ENCODE measurements around the gene MXI1.
"Not testable (repeated sequence)": the region's sequence is repeated elsewhere in the genome, so short reads cannot be mapped to it uniquely, and the experiment has no call there.

The MXI1 gene

GRCh38 chr10:110184398-110184797 lies 23.0 kb upstream of the MXI1 start:
- no peak for DNase-seq

GRCh38 chr10:110185646-110186182 lies 21.7 kb upstream of the MXI1 start:
- DNase-seq, result not testable (repeated sequence)

DNA sequence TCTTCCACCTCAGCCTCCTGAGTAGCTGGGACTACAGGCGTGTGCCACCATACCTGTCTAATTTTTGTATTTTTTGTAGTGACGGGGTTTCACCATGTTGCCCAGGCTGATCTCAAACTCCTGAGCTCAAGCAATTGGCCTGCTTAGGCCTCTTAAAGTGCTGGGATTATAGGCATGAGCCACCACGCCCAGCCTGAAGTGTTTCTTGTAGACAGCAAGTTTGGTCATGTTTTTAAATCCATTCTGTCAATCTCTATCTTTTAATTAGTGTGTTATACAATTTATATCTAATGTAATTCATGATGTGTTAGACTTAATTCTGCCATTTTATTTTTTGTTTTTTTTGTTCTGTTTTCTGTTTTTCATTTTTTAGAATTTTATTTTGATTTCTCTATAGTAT lies 17.2 kb upstream of the MXI1 start:
- DNase-seq, result no peak

- DNase-seq, result peak; percentile 72
These were observed 14.9 kb upstream of the MXI1 start for GRCh38 chr10:110192552-110192951.

DNA sequence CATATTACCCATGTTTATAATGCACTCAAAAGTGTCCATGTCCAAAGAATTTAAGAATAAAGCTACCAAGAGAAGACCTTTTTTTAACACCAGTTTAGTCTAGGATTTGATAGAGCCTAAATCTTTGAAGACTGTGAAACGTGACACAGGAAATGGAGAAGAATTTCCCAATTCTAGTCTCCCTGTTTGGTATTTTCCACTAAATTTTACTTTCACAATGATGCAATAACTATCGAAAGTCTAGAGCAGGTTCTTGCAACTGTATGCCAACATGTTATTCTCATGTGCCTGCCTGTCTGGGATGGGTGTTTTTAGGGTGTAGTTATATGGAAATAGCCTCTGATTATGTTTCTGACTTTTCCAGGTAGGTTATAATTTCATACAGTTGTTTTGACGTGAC lies 6.9 kb upstream of the MXI1 start:
- no peak for DNase-seq

DNA sequence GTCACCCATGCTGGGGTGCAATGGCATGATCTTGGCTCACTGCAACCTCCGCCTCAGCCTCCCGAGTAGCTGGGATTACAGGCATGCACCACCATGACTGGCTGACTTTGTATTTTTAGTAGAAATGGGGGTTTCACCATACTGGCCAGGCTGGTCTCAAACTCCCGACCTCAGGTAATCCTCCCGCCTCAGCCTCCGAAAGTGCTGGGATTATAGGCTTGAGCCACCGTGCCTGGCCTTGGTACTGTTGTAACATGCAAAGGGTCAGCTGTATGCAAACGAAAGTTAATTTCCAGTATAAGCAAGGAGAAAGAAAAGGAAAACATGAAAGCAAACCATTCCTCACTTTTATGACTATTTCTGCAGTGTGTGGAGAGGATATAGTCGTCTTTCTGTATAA lies 6.4 kb upstream of the MXI1 start:
- not testable (repeated sequence) for DNase-seq

DNA sequence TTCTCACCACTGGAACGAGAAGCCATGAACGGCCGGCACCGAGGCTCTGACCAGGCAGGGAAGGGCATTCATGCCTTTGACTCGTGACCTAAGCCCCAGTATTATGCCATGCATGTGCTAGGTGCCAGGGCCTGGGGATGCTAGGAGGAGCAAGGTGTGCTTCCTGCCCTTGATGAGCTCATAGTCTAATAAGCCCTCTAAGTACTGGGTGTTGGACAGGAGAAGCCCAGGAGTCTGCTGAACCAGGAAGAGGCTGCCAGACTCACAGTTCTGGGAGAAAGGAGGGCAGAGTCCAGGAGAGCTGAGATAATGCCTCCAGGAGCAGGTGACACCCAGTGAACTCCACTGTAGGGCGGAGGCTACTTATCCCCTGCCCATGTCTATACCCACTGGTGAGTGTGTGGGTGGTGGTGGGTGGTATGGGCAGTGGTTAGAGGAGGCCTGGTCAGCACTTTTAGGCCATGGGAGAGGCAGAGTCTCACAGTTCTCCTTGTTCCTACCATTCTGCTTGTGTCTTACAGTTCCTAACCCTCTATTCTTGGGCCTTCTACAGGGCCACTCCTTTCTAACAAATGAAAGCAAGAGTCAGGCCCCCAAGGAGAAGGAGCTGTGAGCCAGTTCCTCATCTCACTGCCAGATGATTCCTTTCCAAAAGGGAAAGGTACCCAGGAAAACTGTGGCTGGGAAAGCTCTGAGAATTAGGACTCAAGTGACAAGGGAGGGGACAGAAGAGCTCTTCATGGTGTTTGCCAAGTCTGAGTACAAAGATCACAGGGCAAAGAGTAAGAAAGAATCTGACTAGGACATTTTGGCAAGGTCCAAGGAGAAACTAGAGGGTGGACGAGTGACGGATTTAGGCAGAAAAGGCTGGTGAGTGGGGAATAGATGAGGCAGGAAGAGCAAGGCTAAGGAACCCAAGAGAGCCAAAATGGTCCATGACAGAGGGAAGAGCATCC lies 3.6 kb upstream of the MXI1 start:
- DNase-seq, result no peak

GRCh38 chr10:110205051-110205675 lies 2.2 kb upstream of the MXI1 start:
- DNase-seq, result no peak

DNA sequence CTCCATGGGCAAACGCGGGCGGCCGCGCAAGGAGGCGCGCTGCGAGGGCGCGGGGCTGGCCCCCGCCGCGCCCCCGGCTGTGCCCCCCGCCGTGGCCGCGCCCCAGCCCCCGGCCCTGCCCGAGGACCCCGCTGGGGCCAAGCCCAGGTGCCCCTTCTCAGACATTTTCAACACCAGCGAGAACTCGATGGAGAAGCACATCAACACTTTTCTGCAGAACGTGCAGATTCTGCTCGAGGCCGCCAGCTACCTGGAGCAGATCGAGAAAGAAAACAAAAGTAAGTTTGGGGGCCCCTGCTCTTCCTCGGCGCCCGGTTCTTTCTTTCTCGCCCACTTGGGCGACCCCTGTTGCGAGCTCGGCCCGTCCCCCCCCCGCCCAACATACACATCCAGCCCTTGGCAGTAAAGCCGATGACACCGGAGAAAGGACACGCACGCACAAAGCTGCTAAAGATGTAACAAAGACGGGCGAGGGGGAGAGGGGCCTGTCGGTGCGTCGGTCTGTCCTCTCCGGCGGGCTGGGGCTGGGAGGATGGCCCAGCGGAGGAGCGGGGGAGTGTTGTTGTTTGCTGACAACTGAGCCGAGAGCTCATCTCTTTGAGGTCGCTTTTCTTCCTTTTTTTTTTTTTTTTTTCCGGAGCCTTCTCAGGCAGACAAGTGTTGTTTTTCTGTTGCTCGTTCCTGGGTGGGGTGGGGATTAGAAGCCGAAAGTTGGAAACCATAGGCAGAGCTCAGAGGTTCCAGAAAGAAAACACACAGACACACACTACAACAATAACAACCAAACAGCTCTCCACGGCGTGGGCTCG lies 604 bp downstream of the MXI1 start:
- DNase-seq, result peak; percentile 53

GRCh38 chr10:110208614-110209453 lies 1.4 kb downstream of the MXI1 start:
- DNase-seq, result peak; percentile 77

GRCh38 chr10:110209454-110209925 lies 2.1 kb downstream of the MXI1 start:
- DNase-seq, result peak; percentile 65

DNA sequence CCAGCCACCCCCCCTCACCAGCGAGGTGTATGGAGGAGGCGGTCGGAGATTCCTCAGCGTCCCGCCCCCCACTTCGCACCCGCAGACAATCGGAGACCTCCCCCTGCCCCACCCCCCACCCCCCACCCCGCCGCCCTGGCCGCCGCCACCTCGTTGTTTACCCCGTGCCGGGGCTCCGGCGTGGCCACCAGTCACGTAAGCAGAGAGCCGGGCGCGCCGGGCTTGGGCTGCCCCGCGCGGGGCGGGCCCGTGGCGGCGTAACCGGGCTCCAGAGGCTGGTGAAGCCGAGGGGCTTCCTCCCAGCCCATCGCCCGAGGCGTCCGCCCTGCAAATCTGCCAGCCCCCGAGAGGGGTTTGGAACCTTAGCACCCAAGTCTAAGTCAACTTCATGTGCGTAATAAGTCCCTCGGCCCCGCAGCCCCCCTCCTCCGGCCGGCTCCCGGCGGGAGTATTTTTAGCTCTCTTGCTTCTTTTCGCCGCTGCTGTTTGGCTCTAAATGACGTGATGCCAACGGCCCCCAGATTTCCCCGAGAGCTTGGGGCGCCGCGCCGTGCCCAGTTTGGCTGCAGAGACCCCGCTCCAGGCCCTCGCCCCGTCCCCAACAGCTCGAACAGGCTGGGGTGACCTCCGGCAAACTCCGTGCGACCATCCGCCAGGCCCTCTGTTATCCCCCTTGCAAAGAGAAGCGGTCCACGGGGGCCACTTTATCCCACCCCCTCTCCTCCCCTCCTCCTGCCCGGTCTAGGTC lies 2.7 kb downstream of the MXI1 start:
- peak; percentile 46 for DNase-seq

DNA sequence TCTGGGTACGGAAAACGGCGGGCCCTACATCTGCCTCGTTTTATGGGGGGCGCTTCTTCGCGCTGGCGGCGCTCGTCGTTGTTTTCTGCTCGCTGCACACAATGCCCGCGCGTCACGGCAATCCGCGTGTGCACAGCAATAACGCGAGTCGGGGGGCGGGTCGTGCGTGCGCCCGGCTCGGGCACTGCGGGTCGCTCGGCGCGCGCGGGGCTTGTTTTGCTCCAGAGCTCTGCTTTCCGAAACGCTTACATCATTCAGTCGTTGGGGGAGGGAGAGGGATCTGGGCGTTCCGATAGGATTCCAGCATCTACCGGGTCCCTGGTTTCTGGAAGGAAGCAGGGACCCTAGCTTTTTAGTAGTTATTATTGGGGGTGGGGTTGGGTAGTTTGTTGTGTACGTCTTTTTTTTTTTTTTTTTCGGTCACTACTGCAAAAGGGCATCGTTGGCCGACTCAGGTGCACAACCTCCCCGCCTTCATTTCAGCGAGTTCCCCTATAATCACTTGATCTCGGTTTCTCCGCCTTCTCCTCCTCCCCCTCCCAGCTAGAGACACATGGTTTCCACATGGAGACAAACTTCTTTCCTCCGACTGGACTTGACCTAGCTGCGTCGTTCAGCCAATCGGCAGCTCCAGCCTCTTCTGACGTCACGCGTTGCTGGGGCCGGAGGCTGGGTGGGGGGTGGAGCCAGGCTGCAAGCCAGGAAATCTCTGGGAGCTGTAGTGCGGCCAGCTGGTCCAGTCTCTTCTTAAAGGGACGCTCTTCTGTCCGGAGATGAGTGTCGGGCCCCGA lies 3.5 kb downstream of the MXI1 start:
- DNase-seq, result peak; percentile 98

DNA sequence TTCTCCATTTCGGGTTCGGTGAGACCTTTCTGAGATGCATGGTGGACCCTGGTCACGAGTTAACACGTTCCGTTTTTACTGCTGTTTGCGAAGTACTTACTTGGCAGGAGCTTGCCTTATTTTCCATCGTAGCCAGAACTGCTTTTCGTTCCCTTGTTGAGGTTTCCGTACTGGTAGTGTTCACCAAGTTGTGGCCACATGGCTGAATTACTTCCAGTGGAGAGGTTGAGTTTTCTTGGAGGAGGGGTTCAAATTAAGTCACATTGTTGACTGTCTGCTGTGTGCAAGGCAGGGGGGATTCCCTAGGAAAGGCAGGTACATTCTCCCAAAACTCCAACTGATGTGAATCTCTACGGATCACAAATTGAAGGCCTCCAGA lies 4.0 kb downstream of the MXI1 start:
- no peak for DNase-seq

GRCh38 chr10:110212119-110213006 lies 5.0 kb downstream of the MXI1 start:
- DNase-seq, result peak; percentile 87

DNA sequence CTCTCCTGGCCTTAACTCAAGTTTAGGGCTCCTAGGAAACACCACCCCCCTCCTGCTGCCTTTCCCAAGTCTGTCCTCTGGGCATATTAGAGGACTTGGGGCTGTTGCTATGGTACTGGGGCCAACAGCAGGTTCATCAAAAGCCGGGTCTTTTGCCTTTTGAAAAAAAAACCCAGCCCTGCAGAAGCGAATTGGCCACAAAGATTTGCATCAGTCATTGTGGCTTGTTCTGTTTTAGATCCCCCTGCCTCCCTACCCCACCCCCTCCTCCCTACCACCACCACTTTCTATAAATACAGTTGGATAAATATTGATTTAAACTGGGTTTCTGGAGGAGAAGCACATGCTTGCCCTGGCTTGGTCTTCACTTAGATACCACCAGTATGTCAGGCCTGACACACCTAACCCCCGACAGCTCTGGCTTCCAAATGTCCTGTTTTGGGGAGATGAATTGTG lies 7.0 kb downstream of the MXI1 start:
- DNase-seq, result peak; percentile 73

DNA sequence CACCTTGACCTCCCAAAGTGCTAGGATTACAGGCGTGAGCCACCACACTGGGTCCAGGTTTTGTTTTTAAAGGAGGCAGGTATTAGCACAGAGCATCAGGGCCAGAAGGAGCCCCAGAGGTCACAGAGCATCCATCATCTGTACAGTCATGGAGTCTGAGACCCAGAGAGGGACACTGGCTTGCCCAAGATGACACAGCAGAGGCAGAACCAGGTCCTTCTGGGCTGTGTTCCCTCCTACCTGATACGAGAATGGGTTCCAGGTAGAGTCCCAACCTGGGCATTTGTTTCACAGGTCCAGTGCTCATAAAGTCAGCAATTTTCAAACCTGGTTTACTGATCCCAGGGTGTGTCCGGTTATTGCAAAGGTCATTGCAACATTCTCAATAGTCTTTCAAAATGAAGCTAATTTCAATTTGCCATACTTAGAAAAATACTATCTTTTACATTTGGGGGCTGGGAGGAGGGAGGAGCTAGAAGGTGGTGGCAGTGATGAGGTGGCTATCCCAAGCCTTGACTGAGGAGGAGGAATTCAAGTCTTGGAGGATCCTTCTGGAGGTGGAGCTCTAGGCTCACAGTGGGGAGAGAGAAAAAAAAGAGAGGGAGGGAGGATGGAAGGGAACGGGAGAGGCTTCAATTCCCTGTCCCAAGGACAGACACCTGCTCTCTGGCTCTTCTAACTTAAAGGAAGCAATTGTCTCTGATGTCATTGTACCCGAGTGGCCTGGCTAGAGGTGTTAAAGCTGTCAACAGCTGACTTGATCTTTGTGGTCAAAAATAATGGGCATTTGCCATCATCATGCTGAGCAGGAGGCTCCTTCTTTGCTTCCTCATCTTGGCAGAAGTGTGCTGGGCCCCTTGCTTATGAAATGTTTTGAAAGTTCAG lies 8.1 kb downstream of the MXI1 start:
- peak; percentile 48 for DNase-seq

- DNase-seq, result peak; percentile 50
These were observed 8.8 kb downstream of the MXI1 start for GRCh38 chr10:110216240-110216639.

All from hematopoietic multipotent progenitor cell treated with erythropoietin and hydrocortisone succinate and interleukin-3 and kit ligand, for 6 days (in vitro differentiated cells).